Adrenal gland (tissue), 12 donors: Measurements from ENCODE around the gene SHISAL1. TPM values are rescaled to one million over a fixed set of nuclear protein-coding genes. Genes with fewer than 3 reads are reported as not detected.

Experiments
- DNase-seq, 7 donors: peaks; one replicate each; pipeline ENCODE4 v3.0.0-alpha.2; 2019 to 2020
- H3K27ac ChIP-seq, 5 donors: fragments of 200-600 bp; sonication (generic) in 4 of 5; 1 replicate in 3 of 5; 2 replicates in 2 of 5; pipeline versions ENCODE4 v1.5.1 to v1.8.0; 2016 to 2020; ENCODE audit warnings: mild to moderate bottlenecking in 1 of 5
- H3K27me3 ChIP-seq: fragments of 200-600 bp; 2 replicates; pipeline ENCODE4 v1.8.0; 2021
- H3K36me3 ChIP-seq, 2 donors: fragments of 200-600 bp; replicated peaks in 1 of 2; 1 replicate in 1 of 2; 2 replicates in 1 of 2; pipeline versions ENCODE4 v1.5.1 to v1.8.0; 2018 to 2022
- H3K4me1 ChIP-seq, 2 donors: fragments of 200-600 bp; replicated peaks in 1 of 2; 1 replicate in 1 of 2; 2 replicates in 1 of 2; pipeline versions ENCODE4 v1.5.1 to v1.8.0; 2018 to 2021
- H3K4me3 ChIP-seq, 4 donors: fragments of 200-600 bp; sonication (generic) in 3 of 4; one replicate each; pipeline ENCODE4 v1.5.1; 2016 to 2018
- H3K9me3 ChIP-seq, 3 donors: fragments of 200-600 bp; sonication (generic) in 1 of 3; replicated peaks in 1 of 3; 1 replicate in 2 of 3; 2 replicates in 1 of 3; pipeline versions ENCODE4 v1.5.1 to v1.8.0; 2016 to 2021
- POLR2A ChIP-seq, 2 donors: fragments of 450-650 bp; IDR thresholded peaks; one replicate each; pipeline ENCODE4 v1.6.1; 2017; ENCODE audit warnings: antibody characterized with exemption in 2 of 2, mild to moderate bottlenecking in 2 of 2, moderate library complexity in 1 of 2
- WGBS, 4 donors: extraction: QIAGEN DNeasy Blood & Tissue Kit in 2 of 4; methylation state at CpG; one replicate each; pipeline versions ENCODE4 v1.1.5 to v1.1.7; 2013 to 2017; 5-methylcytosine and 5-hydroxymethylcytosine counted together
- intact Hi-C, 2 donors: fragments of 100-400 bp; cut with DNase I; formaldehyde crosslinking; loops; one replicate each; pipeline versions ENCODE4 v1.14.1 to v1.15.0; 2022 to 2023
- polyA plus RNA-seq, 3 donors: library from polyadenylated mRNA; stranded (reverse); fragments of 200-250 nt in 2 of 3; fragments of 350-450 nt in 1 of 3; fragmentation: Illumina TruSeq in 1 of 3; extraction: RNeasy Lipid Tissue Mini Kit (QIAGEN cat#74804) in 1 of 3; gene quantifications; one replicate each; pipeline ENCODE4 v1.2.3, GENCODE V29; 2013 to 2014
- total RNA-seq, 9 donors: library from RNA; depleted of rRNA in 4 of 9; stranded (reverse); fragments of >200 nt in 4 of 9; fragments of 120-200 nt in 1 of 9; fragmentation: NEBNext Ultra II Directional in 1 of 9; extraction: Animal tissue kit (Norgen Biotek cat#: 25700) in 1 of 9; gene quantifications; one replicate each; pipeline versions ENCODE4 v1.1.0 to v1.2.4, GENCODE V29; 2013 to 2023
- TF ChIP-seq, protein P1 (sequence below), 6 experiments: fragments of 450-650 bp in 4 of 6; fragments of 200-600 bp in 2 of 6; sonication (generic) in 1 of 6; IDR thresholded peaks; 1 replicate in 5 of 6; 2 replicates in 1 of 6; pipeline versions ENCODE4 v1.5.1 to v1.8.0; 2016 to 2021; ENCODE audit warnings: antibody characterized with exemption in 6 of 6, mild to moderate bottlenecking in 2 of 6, moderate library complexity in 1 of 6
- donor health status: healthy with polysubstance abuse.
- donor health status: Bipolar disorder and iron deficiency.
- donor health status: DM: yes; HTN: yes; CAD: no.
- donor health status: DM: no; HTN: no; CAD: no.
- donor health status: DM: no; HTN: no; CAD: no.
- donor health status: DM: yes; HTN: yes; CAD: no.

Gene SHISAL1
- total and polyA plus RNA-seq, 12 donors: 0.33 to 2.4 (median 1.0) TPM

- Histone ChIP-seq H3K9me3 (no peaks in the 10 kb centered on the region), H3K27me3 (peaks cover 25% of the 10 kb centered on the region), H3K4me3 (no peak overlapping the region), H3K27ac (no peak overlapping the region), H3K4me1 (no peaks in the 10 kb centered on the region), H3K36me3 (no peaks in the 10 kb centered on the region)
- intact Hi-C loops: no loop called here
- 66 to 73% (median 69%) methylated on average over 12 to 17 of the region's 17 CpGs for WGBS, 4 donors
- no peak for DNase-seq
- TF ChIP-seq POLR2A (IDR thresholded peaks at IDR 0.05): no peak
- TF ChIP-seq, protein P1, sequence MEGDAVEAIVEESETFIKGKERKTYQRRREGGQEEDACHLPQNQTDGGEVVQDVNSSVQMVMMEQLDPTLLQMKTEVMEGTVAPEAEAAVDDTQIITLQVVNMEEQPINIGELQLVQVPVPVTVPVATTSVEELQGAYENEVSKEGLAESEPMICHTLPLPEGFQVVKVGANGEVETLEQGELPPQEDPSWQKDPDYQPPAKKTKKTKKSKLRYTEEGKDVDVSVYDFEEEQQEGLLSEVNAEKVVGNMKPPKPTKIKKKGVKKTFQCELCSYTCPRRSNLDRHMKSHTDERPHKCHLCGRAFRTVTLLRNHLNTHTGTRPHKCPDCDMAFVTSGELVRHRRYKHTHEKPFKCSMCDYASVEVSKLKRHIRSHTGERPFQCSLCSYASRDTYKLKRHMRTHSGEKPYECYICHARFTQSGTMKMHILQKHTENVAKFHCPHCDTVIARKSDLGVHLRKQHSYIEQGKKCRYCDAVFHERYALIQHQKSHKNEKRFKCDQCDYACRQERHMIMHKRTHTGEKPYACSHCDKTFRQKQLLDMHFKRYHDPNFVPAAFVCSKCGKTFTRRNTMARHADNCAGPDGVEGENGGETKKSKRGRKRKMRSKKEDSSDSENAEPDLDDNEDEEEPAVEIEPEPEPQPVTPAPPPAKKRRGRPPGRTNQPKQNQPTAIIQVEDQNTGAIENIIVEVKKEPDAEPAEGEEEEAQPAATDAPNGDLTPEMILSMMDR (IDR thresholded peaks at IDR 0.05): no peak
These were observed 16.5 kb upstream of the SHISAL1 start for GRCh38 chr22:44329179-44329796.

DNA sequence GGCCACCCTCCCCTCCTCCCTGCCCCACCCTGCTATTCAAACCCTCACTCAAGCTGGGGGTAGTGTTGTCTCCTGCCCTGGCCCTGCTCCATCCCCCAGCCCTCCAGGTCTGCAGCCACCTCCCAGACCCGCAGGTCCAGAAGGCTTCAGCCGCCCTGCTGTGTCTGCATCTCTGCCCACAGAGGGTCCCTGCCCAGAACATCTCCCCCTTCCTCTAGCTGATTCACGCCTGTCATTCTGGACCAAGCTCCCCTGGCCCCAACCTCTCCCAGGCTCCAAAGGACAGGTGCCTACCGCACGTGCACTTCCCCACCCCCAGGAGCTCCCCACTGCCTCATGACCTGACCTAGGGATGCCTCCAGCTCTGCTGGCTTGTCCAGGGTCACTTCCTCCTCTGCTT, 16.0 kb upstream of the SHISAL1 start:
- no peak for TF ChIP-seq POLR2A (IDR thresholded peaks at IDR 0.05)
- TF ChIP-seq, protein P1 (IDR thresholded peaks at IDR 0.05): no peak
- no peaks in the 10 kb centered on the region for H3K4me1 ChIP-seq
- no peak overlapping the region for H3K27ac ChIP-seq
- peaks cover 25% of the 10 kb centered on the region for H3K27me3 ChIP-seq
- H3K4me3 ChIP-seq: no peak overlapping the region
- WGBS, 4 donors: 79 to 87% (median 84%) methylated on average over 5 of the region's 5 CpGs
- no peaks in the 10 kb centered on the region for H3K36me3 ChIP-seq
- no peaks in the 10 kb centered on the region for H3K9me3 ChIP-seq
- no peak for DNase-seq
- intact Hi-C loops: no loop called here

DNA sequence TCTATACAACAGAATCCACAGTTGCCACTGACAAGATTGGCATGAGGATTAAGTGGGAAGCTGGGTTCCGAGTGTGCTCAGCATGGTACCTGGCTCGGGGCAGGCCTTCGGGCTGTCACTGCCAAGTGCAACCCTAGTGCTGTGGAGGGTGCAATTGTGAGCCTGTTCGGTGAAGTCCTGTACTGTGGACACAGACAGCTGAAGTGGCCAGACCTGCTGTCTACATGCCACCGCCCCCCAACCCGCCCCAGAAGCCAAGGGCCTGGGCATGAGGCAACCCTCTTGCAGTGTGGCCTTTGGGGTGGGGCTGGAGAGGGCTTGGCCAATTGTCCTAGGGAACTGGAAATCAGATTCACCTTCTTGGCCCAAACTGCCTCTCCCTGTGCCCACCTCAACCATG, 15.6 kb upstream of the SHISAL1 start:
- intact Hi-C loops: no loop called here
- no peaks in the 10 kb centered on the region for H3K4me1 ChIP-seq
- H3K36me3 ChIP-seq: no peaks in the 10 kb centered on the region
- no peak overlapping the region for H3K27ac ChIP-seq
- TF ChIP-seq, protein P1 (IDR thresholded peaks at IDR 0.05): no peak
- TF ChIP-seq POLR2A (IDR thresholded peaks at IDR 0.05): no peak
- no peak overlapping the region for H3K4me3 ChIP-seq
- H3K9me3 ChIP-seq: no peaks in the 10 kb centered on the region
- peaks cover 21% of the 10 kb centered on the region for H3K27me3 ChIP-seq
- no peak for DNase-seq
- 91 to 97% (median 92%) methylated on average over 4 to 6 of the region's 6 CpGs for WGBS, 4 donors

DNA sequence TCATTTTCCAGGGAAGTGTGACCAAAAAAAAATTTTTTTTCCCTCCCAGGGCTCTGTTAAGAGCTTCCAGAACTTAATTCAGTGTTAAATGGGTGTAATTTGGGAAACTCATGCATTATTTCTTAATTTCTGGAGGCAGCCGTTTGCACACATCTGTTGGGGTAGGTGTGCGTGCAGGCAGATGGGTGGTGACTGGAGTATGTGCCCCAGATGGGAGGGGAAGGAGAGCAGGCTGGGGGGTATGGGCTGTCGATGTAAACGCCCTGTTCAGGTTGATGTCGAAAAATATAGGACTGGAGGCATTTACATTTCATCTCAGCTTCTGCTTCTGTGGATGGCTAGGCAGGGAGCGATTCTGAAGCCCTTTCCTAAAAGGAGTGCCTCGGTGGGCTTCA, 13.7 kb upstream of the SHISAL1 start:
- intact Hi-C loops: no loop called here
- Histone ChIP-seq H3K4me1 (no peaks in the 10 kb centered on the region), H3K9me3 (no peaks in the 10 kb centered on the region), H3K4me3 (peak overlapping the region in 1 of 4 donors; percentile 67), H3K27ac (peak overlapping the region in 1 of 5 donors; percentile 58), H3K36me3 (no peaks in the 10 kb centered on the region), H3K27me3 (peaks cover 17% of the 10 kb centered on the region)
- TF ChIP-seq, protein P1 (IDR thresholded peaks at IDR 0.05): no peak
- no peak for TF ChIP-seq POLR2A (IDR thresholded peaks at IDR 0.05)
- DNase-seq: no peak
- WGBS, 4 donors: 70 to 76% (median 73%) methylated on average over 7 of the region's 7 CpGs
